Activated CD4-positive, alpha-beta T cell treated with anti-CD3 and anti-CD28 coated beads, Interleukin-2, amount 50 U/mL, for 4 hours (primary cell): ENCODE results near the gene TFAP2B.

Experiments
- DNase-seq, 2 experiments: peaks; one replicate each; pipeline ENCODE4 v3.0.0-alpha.2; 2020

TFAP2B gene

GRCh38 chr6:50818673-50819072 lies at the start of gene TFAP2B:
TSS of gene TFAP2B (plus strand) at chr6:50818871. CDS start at chr6:50818892, 21 bp downstream.
- DNase-seq = no peak

- DNase-seq = no peak
Measured at GRCh38 chr6:50778696-50779095, 40.0 kb upstream of the TFAP2B start.

GRCh38 chr6:50780382-50780781 lies 38.3 kb upstream of the TFAP2B start:
- no peak for DNase-seq

- no peak for DNase-seq
Measured at GRCh38 chr6:50785921-50786320, 32.8 kb upstream of the TFAP2B start.

- DNase-seq = no peak
Measured at GRCh38 chr6:50791900-50792508, 26.7 kb upstream of the TFAP2B start.

- no peak for DNase-seq
Measured at GRCh38 chr6:50792771-50793170, 25.9 kb upstream of the TFAP2B start.

- DNase-seq = no peak
Measured at GRCh38 chr6:50795574-50795973, 23.1 kb upstream of the TFAP2B start.

- no peak for DNase-seq
Measured at GRCh38 chr6:50804283-50804682, 14.4 kb upstream of the TFAP2B start.

GRCh38 chr6:50807035-50807434 lies 11.6 kb upstream of the TFAP2B start:
- DNase-seq = no peak

GRCh38 chr6:50815436-50816114 lies 3.1 kb upstream of the TFAP2B start:
- DNase-seq = no peak

GRCh38 chr6:50816115-50816675 lies 2.5 kb upstream of the TFAP2B start:
- peak; percentile 6 to 22 for DNase-seq

GRCh38 chr6:50816947-50817645 lies 1.6 kb upstream of the TFAP2B start:
- DNase-seq = no peak

GRCh38 chr6:50817646-50817950 lies 1.1 kb upstream of the TFAP2B start:
- no peak for DNase-seq

GRCh38 chr6:50818020-50818419 lies 651 bp upstream of the TFAP2B start:
- no peak for DNase-seq

GRCh38 chr6:50819466-50819903 lies 814 bp downstream of the TFAP2B start:
- no peak for DNase-seq

GRCh38 chr6:50819904-50820868 lies 1.5 kb downstream of the TFAP2B start:
- DNase-seq = no peak

- DNase-seq = no peak
Measured at GRCh38 chr6:50820869-50821264, 2.2 kb downstream of the TFAP2B start.

GRCh38 chr6:50821441-50822077 lies 2.9 kb downstream of the TFAP2B start:
- no peak for DNase-seq

GRCh38 chr6:50822078-50822476 lies 3.4 kb downstream of the TFAP2B start:
- no peak for DNase-seq

GRCh38 chr6:50823094-50823920 lies 4.6 kb downstream of the TFAP2B start:
- DNase-seq = no peak

GRCh38 chr6:50824552-50824951 lies 5.9 kb downstream of the TFAP2B start:
- no peak for DNase-seq
